SIG-M5 treated with dmso at 0.1 percent for 504 hours (cell line): ENCODE results near the gene LGALS3BP.
A peak's percentile ranks its signal among the peaks of the same experiment; 100 is the strongest.
"Not testable (repeated sequence)": the region's sequence is repeated elsewhere in the genome, so short reads cannot be mapped to it uniquely, and the experiment has no call there.

Experiments
- DNase-seq: peaks from one replicate; lab custom pipeline; 2025; ENCODE audit not compliant: unreplicated experiment; lab: John Stamatoyannopoulos, UW

Gene LGALS3BP, protein sequence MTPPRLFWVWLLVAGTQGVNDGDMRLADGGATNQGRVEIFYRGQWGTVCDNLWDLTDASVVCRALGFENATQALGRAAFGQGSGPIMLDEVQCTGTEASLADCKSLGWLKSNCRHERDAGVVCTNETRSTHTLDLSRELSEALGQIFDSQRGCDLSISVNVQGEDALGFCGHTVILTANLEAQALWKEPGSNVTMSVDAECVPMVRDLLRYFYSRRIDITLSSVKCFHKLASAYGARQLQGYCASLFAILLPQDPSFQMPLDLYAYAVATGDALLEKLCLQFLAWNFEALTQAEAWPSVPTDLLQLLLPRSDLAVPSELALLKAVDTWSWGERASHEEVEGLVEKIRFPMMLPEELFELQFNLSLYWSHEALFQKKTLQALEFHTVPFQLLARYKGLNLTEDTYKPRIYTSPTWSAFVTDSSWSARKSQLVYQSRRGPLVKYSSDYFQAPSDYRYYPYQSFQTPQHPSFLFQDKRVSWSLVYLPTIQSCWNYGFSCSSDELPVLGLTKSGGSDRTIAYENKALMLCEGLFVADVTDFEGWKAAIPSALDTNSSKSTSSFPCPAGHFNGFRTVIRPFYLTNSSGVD

DNA sequence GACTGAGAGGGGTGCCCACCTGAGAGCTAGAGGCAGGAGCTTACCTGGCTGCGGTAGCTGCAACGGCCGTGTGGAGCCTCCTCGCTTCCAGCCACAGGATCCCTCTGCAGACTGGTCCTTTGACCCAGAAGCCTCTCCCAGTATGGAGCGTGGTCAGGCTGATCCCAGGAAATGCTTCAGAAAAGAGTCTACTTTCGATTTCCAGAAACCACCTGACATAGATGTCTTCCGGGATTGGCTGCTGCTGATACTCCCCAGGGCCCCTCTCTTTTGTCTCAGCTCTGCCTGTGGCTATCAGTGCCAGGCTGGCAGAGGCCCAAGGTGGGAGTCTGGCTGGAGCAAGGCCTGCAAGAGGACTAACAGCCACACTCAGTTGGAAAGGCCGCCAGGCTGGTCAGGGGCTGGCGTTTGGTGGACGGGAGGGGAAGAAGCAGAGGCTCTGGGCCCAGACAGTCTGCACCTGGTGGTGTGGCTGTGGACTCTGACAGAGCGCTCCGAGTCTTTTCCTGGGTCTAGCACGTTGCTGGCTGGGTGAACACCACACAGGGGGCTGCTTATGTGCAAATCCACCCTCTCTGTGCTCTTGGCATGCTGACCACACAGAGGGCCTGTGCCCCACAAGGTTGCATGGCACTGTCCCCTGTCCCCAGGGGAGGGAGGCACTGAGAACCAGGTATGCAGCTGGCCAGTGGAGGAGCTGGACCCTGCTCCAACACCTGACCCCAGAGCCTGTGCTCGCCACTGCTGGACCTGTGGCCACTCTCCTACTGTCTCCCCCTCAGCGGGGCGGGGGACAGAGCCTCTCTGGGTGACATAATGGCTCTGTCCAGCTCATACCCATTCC is at the start of gene LGALS3BP:
TSS of gene LGALS3BP (minus strand) at position 144 of the 844 bp plus-strand sequence. CDS start 2,732 bp downstream, outside the sequence.
- DNase-seq, result no peak

DNA sequence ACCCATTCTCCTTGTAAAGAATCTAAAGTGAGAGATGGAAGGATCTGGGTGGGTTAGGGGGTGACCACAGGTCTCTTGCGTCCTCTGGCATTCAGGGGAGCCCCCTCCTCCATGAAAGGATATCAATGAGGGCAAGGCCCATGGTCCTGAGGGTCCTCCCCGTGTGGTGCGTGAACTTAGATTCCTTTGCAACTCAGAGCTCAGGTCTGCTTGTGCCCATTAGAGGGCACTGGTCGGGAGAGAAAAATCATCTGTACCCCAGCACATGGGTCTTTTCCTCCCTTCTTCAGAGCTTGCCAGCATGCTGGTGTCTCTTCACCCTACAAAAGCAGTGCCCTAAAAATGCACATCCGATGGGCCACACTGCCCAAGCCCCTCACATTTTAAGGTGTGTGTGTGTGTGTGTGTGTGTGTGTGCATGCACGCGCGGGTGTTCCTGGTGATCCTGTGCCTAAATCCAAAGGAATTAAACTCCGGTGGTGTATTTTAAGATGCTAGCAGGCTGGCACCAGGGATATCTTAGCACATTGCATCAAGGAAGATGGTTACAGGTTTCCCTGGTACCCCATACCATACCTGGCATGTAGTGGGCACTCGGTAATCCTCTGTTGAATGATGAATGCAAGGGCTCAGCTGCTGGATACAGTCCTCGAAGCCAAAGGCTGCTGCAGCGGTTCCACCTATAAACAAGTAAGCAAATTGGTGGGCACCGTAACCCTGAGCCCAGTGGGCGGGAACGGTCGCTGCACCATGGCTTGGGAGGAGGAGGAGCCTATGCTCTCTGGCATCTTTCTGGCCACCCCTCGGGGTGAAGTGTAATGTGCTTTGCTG is 49.0 kb upstream of the LGALS3BP start:
- no peak for DNase-seq

DNA sequence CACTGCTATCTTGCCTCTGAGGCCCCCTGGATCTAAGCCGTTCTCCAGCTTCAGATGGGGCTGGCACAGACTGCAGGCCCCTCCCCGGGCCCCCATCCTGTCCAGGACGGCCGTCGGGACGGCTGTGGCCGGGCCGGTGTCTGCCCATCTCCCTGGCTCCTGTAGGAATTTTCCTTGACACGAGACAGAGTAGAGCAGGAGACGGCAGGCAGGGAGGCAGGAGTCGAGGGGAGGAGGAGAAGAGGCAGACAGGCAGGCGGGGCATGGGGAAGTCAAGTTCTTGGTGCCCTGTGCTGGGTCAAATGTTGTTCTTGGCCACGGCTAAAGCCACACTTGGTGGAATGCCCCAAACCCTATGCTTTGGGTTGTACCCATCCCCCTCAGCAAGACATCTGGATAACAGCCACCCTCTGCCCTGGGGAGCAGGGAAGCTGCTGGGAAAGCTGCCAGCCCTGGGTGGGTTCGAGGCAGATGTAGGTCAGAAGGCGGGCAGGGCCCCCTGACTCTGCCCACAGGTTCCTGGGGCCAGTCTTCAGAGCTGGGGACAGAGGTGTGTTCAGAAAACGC is 48.3 kb upstream of the LGALS3BP start:
- no peak for DNase-seq

DNA sequence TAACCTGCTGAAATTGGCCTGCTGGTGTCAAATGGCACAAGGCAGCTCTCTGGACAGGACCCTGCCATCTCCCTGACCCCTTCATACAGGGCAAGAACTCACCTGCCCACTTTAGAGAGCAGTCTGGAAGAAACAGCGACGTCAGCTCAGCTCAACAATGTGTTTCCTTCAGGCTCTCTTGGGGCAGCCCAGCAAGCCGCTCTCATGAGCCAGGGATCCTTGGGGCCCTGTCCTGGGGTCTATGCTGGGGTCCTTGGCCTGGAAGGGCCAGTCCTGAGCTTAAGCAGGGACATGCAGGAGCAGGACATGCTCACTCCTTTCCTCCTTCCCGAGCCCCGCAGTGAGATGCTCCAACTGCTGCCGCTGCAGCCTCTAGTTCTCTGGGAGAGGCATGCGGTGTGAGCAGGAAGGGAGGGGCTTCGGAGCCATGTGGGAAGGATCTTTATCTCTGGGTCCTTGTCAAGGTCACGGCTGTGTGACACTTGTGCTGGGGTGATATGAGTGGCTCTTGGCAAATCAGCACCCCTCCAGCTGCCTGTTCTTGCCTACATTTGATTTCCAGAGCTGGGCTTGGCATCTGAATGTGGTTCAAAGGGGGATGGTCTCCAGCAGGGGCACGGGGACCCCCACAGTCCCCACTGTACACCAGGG is 47.7 kb upstream of the LGALS3BP start:
- no peak for DNase-seq

GRCh38 chr17:79026376-79027273 is 46.9 kb upstream of the LGALS3BP start:
- DNase-seq, result no peak

GRCh38 chr17:79024901-79025737 is 45.4 kb upstream of the LGALS3BP start:
- no peak for DNase-seq

DNA sequence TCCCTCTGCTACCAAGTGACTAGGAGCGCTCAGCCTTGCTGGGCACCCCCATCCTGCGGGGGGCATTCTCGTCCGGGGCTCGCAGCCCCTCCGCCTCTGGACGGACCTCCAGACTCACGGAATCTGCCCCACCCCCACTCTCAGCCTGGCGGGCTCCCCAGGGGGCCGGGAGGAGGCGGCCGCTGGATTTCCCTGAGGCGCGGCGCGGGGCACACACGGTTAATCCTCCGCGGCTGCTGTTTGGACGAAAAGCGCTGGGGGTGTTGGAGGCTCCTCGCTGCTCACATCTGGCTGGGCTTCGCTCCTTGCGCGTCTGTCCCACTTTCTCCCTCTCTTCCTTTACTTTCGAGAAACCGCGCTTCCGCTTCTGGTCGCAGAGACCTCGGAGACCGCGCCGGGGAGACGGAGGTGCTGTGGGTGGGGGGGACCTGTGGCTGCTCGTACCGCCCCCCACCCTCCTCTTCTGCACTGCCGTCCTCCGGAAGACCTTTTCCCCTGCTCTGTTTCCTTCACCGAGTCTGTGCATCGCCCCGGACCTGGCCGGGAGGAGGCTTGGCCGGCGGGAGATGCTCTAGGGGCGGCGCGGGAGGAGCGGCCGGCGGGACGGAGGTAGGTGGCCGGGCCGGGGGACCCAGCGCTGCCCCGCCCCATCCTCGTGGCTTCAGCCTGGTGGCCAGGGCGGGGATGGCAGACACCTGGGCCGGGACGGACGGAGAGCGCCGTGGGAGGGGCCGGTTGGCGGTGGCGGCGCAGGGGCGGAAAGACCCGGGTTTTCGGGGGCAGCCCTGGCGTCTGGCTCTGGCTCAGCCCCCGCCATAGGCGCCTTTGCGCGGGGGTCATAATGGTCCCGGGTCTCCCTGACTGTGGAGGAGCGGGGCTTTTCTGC is 44.4 kb upstream of the LGALS3BP start, which contains the start of gene C1QTNF1:
TSS of gene C1QTNF1 (plus strand) at position 284 of the 886 bp plus-strand sequence. CDS start 19,800 bp downstream, outside the sequence.
- DNase-seq, result no peak

DNA sequence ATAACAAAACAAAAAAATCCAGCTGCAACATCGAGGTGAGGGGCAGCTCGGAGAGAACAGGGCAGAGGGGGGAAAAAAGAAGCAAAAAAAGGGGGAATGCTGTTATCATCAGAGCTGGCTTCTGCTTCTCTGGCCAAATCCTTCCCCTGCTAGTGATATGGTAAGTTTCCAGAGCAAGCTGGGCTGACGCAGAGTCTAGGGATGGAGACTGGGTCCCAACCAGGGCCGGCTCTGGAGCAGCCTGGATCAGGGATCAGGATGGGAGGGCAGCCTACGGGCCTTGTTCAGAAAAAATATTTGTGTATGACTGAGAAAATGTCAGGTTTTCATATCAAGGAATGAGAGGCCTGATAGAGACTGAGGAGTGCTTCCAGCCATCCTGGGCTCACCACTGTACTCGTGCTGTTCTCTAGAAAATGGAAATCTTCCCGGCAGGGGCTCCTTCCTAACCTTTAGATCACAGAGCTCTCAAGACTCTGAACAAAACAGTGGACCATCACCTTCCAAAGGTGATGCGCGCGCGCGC is 43.5 kb upstream of the LGALS3BP start:
- DNase-seq, result no peak

DNA sequence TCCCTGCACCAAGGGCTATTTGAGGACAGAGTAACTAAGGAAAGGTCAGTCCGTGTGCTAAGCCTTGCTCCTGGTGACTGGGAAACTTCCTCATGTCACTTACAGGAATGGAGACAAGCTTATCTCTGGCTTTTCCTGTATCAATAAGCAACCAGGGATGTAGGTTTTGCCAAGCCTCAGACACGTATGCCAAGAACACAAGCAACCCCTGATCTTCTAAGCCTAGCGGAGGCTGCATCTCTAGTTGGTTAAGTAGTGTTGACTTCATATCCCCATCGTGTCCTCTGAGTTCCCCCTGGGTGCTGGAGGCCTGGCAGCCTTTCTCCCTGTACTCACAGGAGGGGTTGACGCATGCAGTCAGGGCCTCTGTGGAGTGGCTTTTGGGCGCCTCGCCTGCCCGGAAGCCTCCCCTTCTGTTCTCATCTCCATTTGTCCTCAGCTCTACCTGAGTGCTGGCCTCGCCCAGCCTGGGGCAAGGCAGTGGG is 42.8 kb upstream of the LGALS3BP start:
- DNase-seq, result no peak

DNA sequence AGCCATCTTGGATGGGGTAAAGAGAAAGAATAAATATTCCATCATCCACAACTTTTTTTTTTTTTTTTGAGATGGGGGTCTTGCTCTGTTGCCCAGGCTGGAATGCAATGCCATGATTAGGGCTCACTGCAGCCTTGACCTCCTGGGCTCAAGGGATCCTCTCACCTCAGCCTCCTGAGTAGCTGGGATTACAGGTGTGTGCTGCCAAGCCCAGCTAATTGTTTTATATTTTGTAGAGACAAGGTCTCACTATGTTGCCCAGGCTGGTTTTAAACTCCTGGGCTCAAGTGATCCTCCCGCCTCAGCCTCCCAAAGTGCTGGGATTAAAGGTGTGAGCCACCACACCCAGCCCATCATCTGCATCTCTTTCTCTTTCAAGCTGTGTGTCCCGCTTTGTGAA is 42.2 kb upstream of the LGALS3BP start:
- DNase-seq, result not testable (repeated sequence)

- DNase-seq, result no peak
Observed at GRCh38 chr17:79020631-79021301, 41.0 kb upstream of the LGALS3BP start.

GRCh38 chr17:79019632-79020584 is 40.2 kb upstream of the LGALS3BP start:
- DNase-seq, result peak; percentile 67

DNA sequence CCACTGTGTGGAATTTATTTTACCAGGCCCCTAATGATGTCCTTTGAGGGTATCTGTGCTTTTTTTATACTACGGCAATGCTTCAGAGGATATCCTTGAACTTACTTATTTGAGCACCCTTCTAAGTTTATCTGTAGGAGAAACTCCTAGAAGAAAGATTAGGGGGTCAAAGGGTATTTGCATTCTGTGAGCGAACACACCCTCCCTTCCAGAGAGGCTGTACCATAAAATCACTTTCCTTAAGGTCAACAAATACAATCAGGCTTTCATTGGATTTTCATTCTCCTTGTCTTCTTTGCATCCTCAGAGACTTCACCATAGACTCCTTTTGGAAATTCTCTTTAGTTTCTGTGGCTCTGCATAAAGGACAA is 39.5 kb upstream of the LGALS3BP start:
- no peak for DNase-seq

DNA sequence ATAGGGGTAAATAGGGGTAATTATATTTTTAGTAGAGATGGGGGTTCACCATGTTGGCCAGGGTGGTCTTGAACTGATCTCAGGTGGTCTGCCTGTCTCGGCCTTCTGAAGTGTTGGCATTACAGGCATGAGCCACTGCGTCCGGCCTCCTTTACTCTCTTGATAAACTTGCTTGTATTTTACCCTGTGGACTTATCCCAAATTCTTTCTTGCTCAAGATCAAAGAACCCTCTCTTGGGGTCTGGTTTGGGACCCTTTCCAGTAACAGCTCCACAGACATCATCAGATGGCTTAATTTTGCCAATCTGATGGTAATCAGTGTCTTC is 38.6 kb upstream of the LGALS3BP start:
- no peak for DNase-seq
